Measurements from ENCODE around the gene SEMA3B. TPM values are rescaled to one million over a fixed set of nuclear protein-coding genes. Genes with fewer than 3 reads are reported as not detected.

SEMA3B gene
- total RNA-seq, 1 experiment from 2014 or later = 0.15 TPM

GRCh38 chr3:50235716-50236483 lies 33.0 kb upstream of the SEMA3B start, which contains the start of gene GNAI2:
TSS of gene GNAI2 (plus strand) at chr3:50236204. CDS start at chr3:50236336, 132 bp downstream.
- peaks cover 30% of the 10 kb centered on the region for H4K20me1 ChIP-seq (ENCODE audit: insufficient read depth, low read depth, low read length)
- H3K4me3 ChIP-seq (ENCODE audit: low read length) = peak within 1 kb of the TSS; percentile 95
- no peaks in the 10 kb centered on the region for H3K9me2 ChIP-seq (replicated peaks; ENCODE audit: insufficient read depth, low read length)
- H3K36me3 ChIP-seq (ENCODE audit: insufficient read depth, low read length) = peaks cover 10% of the 10 kb centered on the region; the same call in 1 of the 2 replicates
- peak within 1 kb of the TSS; percentile 89 for H3K4me2 ChIP-seq (ENCODE audit: low read depth, low read length, poor library complexity, severe bottlenecking)
- H3K27ac ChIP-seq (ENCODE audit: low read length) = peak within 1 kb of the TSS; percentile 90
- peaks cover 42% of the 10 kb centered on the region for H3K4me1 ChIP-seq (ENCODE audit: low read length)
- H2AFZ ChIP-seq (ENCODE audit: low read length) = no peak within 1 kb of the TSS
- DNase-seq = peak; percentile 99
- H3K79me2 ChIP-seq (ENCODE audit: low read length) = peaks cover 46% of the 10 kb centered on the region
- H3K9ac ChIP-seq (ENCODE audit: low read length) = peak within 1 kb of the TSS; percentile 95
- H3K9me3 ChIP-seq (ENCODE audit: low read length) = no peaks in the 10 kb centered on the region
- no peaks in the 10 kb centered on the region for H3K27me3 ChIP-seq (ENCODE audit: low read length)

DNA sequence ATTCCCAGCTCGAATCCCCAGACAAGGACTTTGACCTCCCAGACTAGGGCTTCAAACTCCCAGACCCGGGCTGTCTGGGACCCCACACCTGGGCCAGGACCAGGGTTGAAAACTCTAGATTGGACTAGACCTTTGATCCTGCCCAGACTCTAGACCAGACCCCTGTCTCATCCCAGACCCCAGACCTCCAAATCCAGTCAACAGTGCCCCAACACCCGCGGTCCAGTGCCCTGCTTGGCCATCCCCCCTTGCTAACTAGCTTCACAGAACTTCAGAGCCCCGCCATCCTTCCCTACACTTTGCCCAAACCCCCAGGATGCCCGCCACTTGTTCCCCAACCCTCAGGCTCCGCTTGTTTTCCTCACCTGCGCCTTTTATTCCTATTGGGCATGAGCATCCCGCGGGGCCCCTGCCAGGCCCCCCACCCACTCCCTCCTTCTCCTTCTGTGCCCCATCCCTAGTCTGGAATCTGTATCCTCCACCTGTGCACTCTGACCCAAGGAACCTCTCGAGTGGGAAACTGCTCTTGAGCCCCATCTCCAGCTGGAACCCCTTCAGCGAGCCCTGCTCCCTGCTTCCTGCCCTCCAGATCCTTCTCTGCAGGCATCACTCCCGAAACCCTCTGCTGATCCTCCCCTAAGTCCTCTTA lies 32.3 kb upstream of the SEMA3B start:
- H3K79me2 ChIP-seq (ENCODE audit: low read length) = peaks cover 53% of the 10 kb centered on the region
- peak overlapping the region; percentile 95 for H3K4me3 ChIP-seq (ENCODE audit: low read length)
- DNase-seq = no peak
- H3K9me2 ChIP-seq (replicated peaks; ENCODE audit: insufficient read depth, low read length) = no peaks in the 10 kb centered on the region
- no peak overlapping the region for H2AFZ ChIP-seq (ENCODE audit: low read length)
- H3K9me3 ChIP-seq (ENCODE audit: low read length) = no peaks in the 10 kb centered on the region
- H4K20me1 ChIP-seq (ENCODE audit: insufficient read depth, low read depth, low read length) = peaks cover 37% of the 10 kb centered on the region
- H3K27ac ChIP-seq (ENCODE audit: low read length) = peak overlapping the region; percentile 90
- peaks cover 47% of the 10 kb centered on the region for H3K4me1 ChIP-seq (ENCODE audit: low read length)
- H3K4me2 ChIP-seq (ENCODE audit: low read depth, low read length, poor library complexity, severe bottlenecking) = peak overlapping the region; percentile 89
- no peaks in the 10 kb centered on the region for H3K27me3 ChIP-seq (ENCODE audit: low read length)
- H3K9ac ChIP-seq (ENCODE audit: low read length) = peak overlapping the region; percentile 95
- peaks cover 10% of the 10 kb centered on the region; the same call in 1 of the 2 replicates for H3K36me3 ChIP-seq (ENCODE audit: insufficient read depth, low read length)

- Histone ChIP-seq H3K27ac (ENCODE audit: low read length) (peak overlapping the region; percentile 90), H3K79me2 (ENCODE audit: low read length) (peaks cover 59% of the 10 kb centered on the region), H3K9me2 (replicated peaks; ENCODE audit: insufficient read depth, low read length) (no peaks in the 10 kb centered on the region), H3K36me3 (ENCODE audit: insufficient read depth, low read length) (peaks cover 10% of the 10 kb centered on the region; the same call in 1 of the 2 replicates), H3K27me3 (ENCODE audit: low read length) (no peaks in the 10 kb centered on the region), H4K20me1 (ENCODE audit: insufficient read depth, low read depth, low read length) (peaks cover 43% of the 10 kb centered on the region), H3K4me3 (ENCODE audit: low read length) (peak overlapping the region; percentile 95), H3K9me3 (ENCODE audit: low read length) (no peaks in the 10 kb centered on the region), H3K4me1 (ENCODE audit: low read length) (peaks cover 53% of the 10 kb centered on the region), H3K4me2 (ENCODE audit: low read depth, low read length, poor library complexity, severe bottlenecking) (peak overlapping the region; percentile 89), H3K9ac (ENCODE audit: low read length) (peak overlapping the region; percentile 95), H2AFZ (ENCODE audit: low read length) (no peak overlapping the region)
- DNase-seq = peak; percentile 63
These were observed 31.8 kb upstream of the SEMA3B start for GRCh38 chr3:50237133-50237651.

DNA sequence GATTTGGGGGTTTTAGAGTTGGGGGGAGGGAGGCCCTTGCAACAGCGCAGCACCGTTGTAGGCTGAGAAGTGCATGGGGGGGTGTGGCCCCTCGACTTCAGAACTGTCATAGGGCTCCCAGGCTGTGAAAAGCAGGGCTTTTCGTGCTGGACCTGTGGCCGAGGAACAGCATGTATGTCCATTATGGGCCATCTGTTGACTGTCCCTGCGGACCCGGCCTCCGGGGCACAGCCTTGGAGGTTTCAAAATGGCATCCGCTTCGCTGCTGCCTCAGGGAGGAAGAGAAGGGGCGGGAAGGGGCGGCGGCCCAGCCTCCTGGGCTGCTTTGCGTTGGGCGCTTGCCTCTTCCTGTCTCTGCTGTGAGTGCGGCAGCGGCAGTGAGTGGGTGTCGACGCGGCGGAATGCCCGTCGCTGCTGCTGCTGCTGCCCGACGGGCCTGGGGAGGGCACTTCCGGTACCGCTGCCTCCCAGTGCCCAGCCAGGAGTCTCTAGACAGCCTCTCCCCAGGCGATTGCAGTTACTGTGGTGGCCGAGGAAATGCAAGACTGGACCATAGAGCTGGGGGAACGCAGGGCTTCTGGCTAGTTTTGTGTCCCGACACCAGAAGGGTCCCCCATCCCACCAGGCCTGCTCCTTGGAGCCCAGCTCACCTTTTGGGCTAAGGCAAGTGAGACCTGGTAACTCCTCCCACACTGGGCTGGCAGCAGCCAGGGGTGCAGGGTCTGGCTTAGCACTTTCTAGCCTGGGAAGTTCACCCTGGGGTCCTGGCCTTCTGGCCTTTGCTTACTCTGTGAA lies 31.0 kb upstream of the SEMA3B start:
- no peaks in the 10 kb centered on the region for H3K27me3 ChIP-seq (ENCODE audit: low read length)
- H3K4me3 ChIP-seq (ENCODE audit: low read length) = peak overlapping the region; percentile 95
- H3K36me3 ChIP-seq (ENCODE audit: insufficient read depth, low read length) = peaks cover 10% of the 10 kb centered on the region; the same call in 1 of the 2 replicates
- no peak overlapping the region for H2AFZ ChIP-seq (ENCODE audit: low read length)
- peak; percentile 95 for DNase-seq
- H4K20me1 ChIP-seq (ENCODE audit: insufficient read depth, low read depth, low read length) = peaks cover 43% of the 10 kb centered on the region
- H3K4me2 ChIP-seq (ENCODE audit: low read depth, low read length, poor library complexity, severe bottlenecking) = peak overlapping the region; percentile 89
- H3K79me2 ChIP-seq (ENCODE audit: low read length) = peaks cover 65% of the 10 kb centered on the region
- H3K9me3 ChIP-seq (ENCODE audit: low read length) = no peaks in the 10 kb centered on the region
- peaks cover 60% of the 10 kb centered on the region for H3K4me1 ChIP-seq (ENCODE audit: low read length)
- H3K9me2 ChIP-seq (replicated peaks; ENCODE audit: insufficient read depth, low read length) = no peaks in the 10 kb centered on the region
- H3K27ac ChIP-seq (ENCODE audit: low read length) = peak overlapping the region; percentile 90
- H3K9ac ChIP-seq (ENCODE audit: low read length) = peak overlapping the region; percentile 95

GRCh38 chr3:50238549-50239026 lies 30.4 kb upstream of the SEMA3B start:
- H3K79me2 ChIP-seq (ENCODE audit: low read length) = peaks cover 71% of the 10 kb centered on the region
- H4K20me1 ChIP-seq (ENCODE audit: insufficient read depth, low read depth, low read length) = peaks cover 43% of the 10 kb centered on the region
- peaks cover 67% of the 10 kb centered on the region for H3K4me1 ChIP-seq (ENCODE audit: low read length)

GRCh38 chr3:50239649-50240048 lies 29.3 kb upstream of the SEMA3B start:
- no peaks in the 10 kb centered on the region for H3K9me2 ChIP-seq (replicated peaks; ENCODE audit: insufficient read depth, low read length)
- peaks cover 10% of the 10 kb centered on the region; the same call in 1 of the 2 replicates for H3K36me3 ChIP-seq (ENCODE audit: insufficient read depth, low read length)
- peak overlapping the region; percentile 95 for H3K9ac ChIP-seq (ENCODE audit: low read length)
- DNase-seq = no peak
- no peak overlapping the region for H3K4me3 ChIP-seq (ENCODE audit: low read length)
- H2AFZ ChIP-seq (ENCODE audit: low read length) = no peak overlapping the region
- no peaks in the 10 kb centered on the region for H3K9me3 ChIP-seq (ENCODE audit: low read length)
- peaks cover 71% of the 10 kb centered on the region for H3K4me1 ChIP-seq (ENCODE audit: low read length)
- no peaks in the 10 kb centered on the region for H3K27me3 ChIP-seq (ENCODE audit: low read length)
- peaks cover 78% of the 10 kb centered on the region for H3K79me2 ChIP-seq (ENCODE audit: low read length)
- H3K27ac ChIP-seq (ENCODE audit: low read length) = peak overlapping the region; percentile 90
- peaks cover 43% of the 10 kb centered on the region for H4K20me1 ChIP-seq (ENCODE audit: insufficient read depth, low read depth, low read length)
- H3K4me2 ChIP-seq (ENCODE audit: low read depth, low read length, poor library complexity, severe bottlenecking) = peak overlapping the region; percentile 89

More at GRCh38 chr3:50238549-50239026, 30.4 kb upstream of the SEMA3B start:
- Histone ChIP-seq H3K36me3 (ENCODE audit: insufficient read depth, low read length) (peaks cover 10% of the 10 kb centered on the region; the same call in 1 of the 2 replicates), H3K9ac (ENCODE audit: low read length) (peak overlapping the region; percentile 95), H3K27ac (ENCODE audit: low read length) (peak overlapping the region; percentile 90), H3K4me3 (ENCODE audit: low read length) (peak overlapping the region; percentile 95), H2AFZ (ENCODE audit: low read length) (no peak overlapping the region), H3K4me2 (ENCODE audit: low read depth, low read length, poor library complexity, severe bottlenecking) (peak overlapping the region; percentile 89), H3K27me3 (ENCODE audit: low read length) (no peaks in the 10 kb centered on the region), H3K9me2 (replicated peaks; ENCODE audit: insufficient read depth, low read length) (no peaks in the 10 kb centered on the region), H3K9me3 (ENCODE audit: low read length) (no peaks in the 10 kb centered on the region)
- DNase-seq = no peak

- Histone ChIP-seq H3K4me2 (ENCODE audit: low read depth, low read length, poor library complexity, severe bottlenecking) (peak overlapping the region; percentile 63), H2AFZ (ENCODE audit: low read length) (no peak overlapping the region), H3K27ac (ENCODE audit: low read length) (peak overlapping the region; percentile 93), H3K36me3 (ENCODE audit: insufficient read depth, low read length) (peaks cover 10% of the 10 kb centered on the region; the same call in 1 of the 2 replicates), H3K79me2 (ENCODE audit: low read length) (peaks cover 89% of the 10 kb centered on the region), H3K9ac (ENCODE audit: low read length) (peak overlapping the region; percentile 60), H3K27me3 (ENCODE audit: low read length) (no peaks in the 10 kb centered on the region), H3K4me1 (ENCODE audit: low read length) (peaks cover 73% of the 10 kb centered on the region), H4K20me1 (ENCODE audit: insufficient read depth, low read depth, low read length) (peaks cover 43% of the 10 kb centered on the region), H3K9me2 (replicated peaks; ENCODE audit: insufficient read depth, low read length) (no peaks in the 10 kb centered on the region), H3K4me3 (ENCODE audit: low read length) (peak overlapping the region; percentile 40; the same call in 1 of the 2 replicates), H3K9me3 (ENCODE audit: low read length) (no peaks in the 10 kb centered on the region)
- no peak for DNase-seq
These were observed 27.8 kb upstream of the SEMA3B start for GRCh38 chr3:50241163-50241562.

All from Karpas-422 (cell line).